Dendritic cell treated with granulocyte-macrophage colony-stimulating factor and Interleukin-4, amounts not matched to agents 40 ng/mL and 50 ng/mL, for 4 days (primary cell): Measurements from ENCODE around the gene PROM1.
A peak's percentile ranks its signal among the peaks of the same experiment; 100 is the strongest.

Experiments
- H3K27ac Mint-ChIP-seq: one replicate; pipeline ENCODE4 v1.8.0; 2022; ENCODE audit warnings: mild to moderate bottlenecking, mixed read lengths
- H3K27me3 Mint-ChIP-seq: one replicate; pipeline ENCODE4 v1.8.0; 2022; ENCODE audit warnings: mild to moderate bottlenecking, mixed read lengths
- H3K36me3 Mint-ChIP-seq: one replicate; pipeline ENCODE4 v1.8.0; 2022; ENCODE audit warnings: low read depth, mixed read lengths
- H3K4me1 Mint-ChIP-seq: one replicate; pipeline ENCODE4 v1.8.0; 2022; ENCODE audit warnings: low read depth, mixed read lengths
- H3K4me3 Mint-ChIP-seq: one replicate; pipeline ENCODE4 v1.8.0; 2022; ENCODE audit warnings: mild to moderate bottlenecking, moderate library complexity, mixed read lengths
- H3K9me3 Mint-ChIP-seq: one replicate; pipeline ENCODE4 v1.8.0; 2022; ENCODE audit warnings: mixed read lengths
- intact Hi-C: fragments of 100-400 bp; cut with micrococcal nuclease; formaldehyde crosslinking; loops from one replicate; pipeline ENCODE4 v1.15.0; 2022

The PROM1 gene, protein sequence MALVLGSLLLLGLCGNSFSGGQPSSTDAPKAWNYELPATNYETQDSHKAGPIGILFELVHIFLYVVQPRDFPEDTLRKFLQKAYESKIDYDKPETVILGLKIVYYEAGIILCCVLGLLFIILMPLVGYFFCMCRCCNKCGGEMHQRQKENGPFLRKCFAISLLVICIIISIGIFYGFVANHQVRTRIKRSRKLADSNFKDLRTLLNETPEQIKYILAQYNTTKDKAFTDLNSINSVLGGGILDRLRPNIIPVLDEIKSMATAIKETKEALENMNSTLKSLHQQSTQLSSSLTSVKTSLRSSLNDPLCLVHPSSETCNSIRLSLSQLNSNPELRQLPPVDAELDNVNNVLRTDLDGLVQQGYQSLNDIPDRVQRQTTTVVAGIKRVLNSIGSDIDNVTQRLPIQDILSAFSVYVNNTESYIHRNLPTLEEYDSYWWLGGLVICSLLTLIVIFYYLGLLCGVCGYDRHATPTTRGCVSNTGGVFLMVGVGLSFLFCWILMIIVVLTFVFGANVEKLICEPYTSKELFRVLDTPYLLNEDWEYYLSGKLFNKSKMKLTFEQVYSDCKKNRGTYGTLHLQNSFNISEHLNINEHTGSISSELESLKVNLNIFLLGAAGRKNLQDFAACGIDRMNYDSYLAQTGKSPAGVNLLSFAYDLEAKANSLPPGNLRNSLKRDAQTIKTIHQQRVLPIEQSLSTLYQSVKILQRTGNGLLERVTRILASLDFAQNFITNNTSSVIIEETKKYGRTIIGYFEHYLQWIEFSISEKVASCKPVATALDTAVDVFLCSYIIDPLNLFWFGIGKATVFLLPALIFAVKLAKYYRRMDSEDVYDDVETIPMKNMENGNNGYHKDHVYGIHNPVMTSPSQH

GRCh38 chr4:16083241-16084191 lies at the start of gene PROM1:
PROM1 (minus strand) TSS chr4:16084023; CDS start chr4:16075906, 8,117 bp downstream.
- Mint-ChIP-seq H3K27ac (no peak within 1 kb of the TSS), H3K4me3 (peak within 1 kb of the TSS; percentile 74), H3K9me3 (peaks cover 10% of the 10 kb centered on the region), H3K4me1 (peaks cover 36% of the 10 kb centered on the region), H3K27me3 (peaks cover 55% of the 10 kb centered on the region), H3K36me3 (no peaks in the 10 kb centered on the region)
- intact Hi-C loops = no loop called here

DNA sequence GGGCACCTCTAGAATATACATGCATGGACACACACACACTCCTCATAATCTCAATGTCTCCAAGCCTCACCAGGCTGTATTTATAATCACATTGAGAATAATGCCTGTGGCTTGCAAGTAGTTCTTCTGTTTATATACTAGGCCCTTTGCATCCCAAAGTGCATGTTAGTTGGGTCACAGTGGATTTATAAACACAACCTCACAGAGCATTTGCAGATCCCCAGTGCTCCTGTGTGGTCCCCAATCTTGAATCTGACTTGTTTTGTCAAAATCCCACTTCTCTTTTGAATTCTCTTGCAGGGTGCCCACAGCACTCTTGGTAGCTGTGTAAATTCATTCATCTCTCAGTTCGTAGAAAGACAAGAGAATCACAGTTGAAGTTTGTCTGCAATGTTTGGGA lies 49.6 kb upstream of the PROM1 start:
- H3K4me3 Mint-ChIP-seq = no peak overlapping the region
- H3K4me1 Mint-ChIP-seq = no peaks in the 10 kb centered on the region
- H3K9me3 Mint-ChIP-seq = peaks cover 16% of the 10 kb centered on the region
- H3K27ac Mint-ChIP-seq = no peak overlapping the region
- no peaks in the 10 kb centered on the region for H3K27me3 Mint-ChIP-seq
- H3K36me3 Mint-ChIP-seq = no peaks in the 10 kb centered on the region
- intact Hi-C loops = no loop called here

DNA sequence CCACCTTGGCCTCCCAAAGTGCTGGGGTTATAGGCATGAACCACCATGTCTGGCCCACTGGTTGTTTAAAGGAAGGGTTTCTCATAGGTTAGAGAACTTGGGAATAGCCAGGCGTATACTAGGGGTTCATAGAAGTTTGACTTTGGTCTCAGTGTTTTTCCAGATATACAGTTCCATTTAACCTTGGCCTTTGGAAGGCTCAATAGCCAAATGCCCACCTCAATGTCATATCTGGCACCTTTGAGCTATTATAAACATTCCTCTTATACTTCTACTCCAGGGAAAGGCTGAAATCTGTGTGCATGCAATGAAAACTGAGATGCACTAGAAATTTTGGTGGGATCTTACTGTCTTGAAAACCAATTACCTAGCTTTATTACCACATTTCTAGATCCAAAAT lies 47.5 kb upstream of the PROM1 start:
- Mint-ChIP-seq H3K36me3 (no peaks in the 10 kb centered on the region), H3K4me3 (no peak overlapping the region)
- intact Hi-C loops = no loop called here

GRCh38 chr4:16129336-16129735 lies 45.5 kb upstream of the PROM1 start:
- Mint-ChIP-seq H3K27me3 (no peaks in the 10 kb centered on the region), H3K4me3 (no peak overlapping the region), H3K36me3 (no peaks in the 10 kb centered on the region), H3K9me3 (peaks cover 4% of the 10 kb centered on the region), H3K27ac (no peak overlapping the region), H3K4me1 (no peaks in the 10 kb centered on the region)
- intact Hi-C loops = no loop called here

More for the DNA sequence above, 47.5 kb upstream of the PROM1 start:
- Mint-ChIP-seq H3K4me1 (no peaks in the 10 kb centered on the region), H3K9me3 (peaks cover 16% of the 10 kb centered on the region), H3K27me3 (no peaks in the 10 kb centered on the region), H3K27ac (no peak overlapping the region)

- peaks cover 9% of the 10 kb centered on the region for H3K4me1 Mint-ChIP-seq
- H3K4me3 Mint-ChIP-seq = no peak overlapping the region
- H3K27ac Mint-ChIP-seq = no peak overlapping the region
- H3K9me3 Mint-ChIP-seq = no peaks in the 10 kb centered on the region
- no peaks in the 10 kb centered on the region for H3K27me3 Mint-ChIP-seq
- intact Hi-C loops = no loop called here
- H3K36me3 Mint-ChIP-seq = no peaks in the 10 kb centered on the region
These were observed 42.9 kb upstream of the PROM1 start for GRCh38 chr4:16126714-16127113.

- H3K9me3 Mint-ChIP-seq = no peaks in the 10 kb centered on the region
- H3K4me3 Mint-ChIP-seq = no peak overlapping the region
- no peaks in the 10 kb centered on the region for H3K27me3 Mint-ChIP-seq
- H3K27ac Mint-ChIP-seq = no peak overlapping the region
- intact Hi-C loops = no loop called here
- H3K4me1 Mint-ChIP-seq = peaks cover 14% of the 10 kb centered on the region
- H3K36me3 Mint-ChIP-seq = no peaks in the 10 kb centered on the region
These were observed 42.0 kb upstream of the PROM1 start for GRCh38 chr4:16125571-16126445.

GRCh38 chr4:16124232-16124631 lies 40.4 kb upstream of the PROM1 start:
- H3K36me3 Mint-ChIP-seq = no peaks in the 10 kb centered on the region
- H3K9me3 Mint-ChIP-seq = no peaks in the 10 kb centered on the region
- intact Hi-C loops = no loop called here
- no peak overlapping the region for H3K4me3 Mint-ChIP-seq
- H3K4me1 Mint-ChIP-seq = peaks cover 14% of the 10 kb centered on the region
- no peaks in the 10 kb centered on the region for H3K27me3 Mint-ChIP-seq
- no peak overlapping the region for H3K27ac Mint-ChIP-seq

DNA sequence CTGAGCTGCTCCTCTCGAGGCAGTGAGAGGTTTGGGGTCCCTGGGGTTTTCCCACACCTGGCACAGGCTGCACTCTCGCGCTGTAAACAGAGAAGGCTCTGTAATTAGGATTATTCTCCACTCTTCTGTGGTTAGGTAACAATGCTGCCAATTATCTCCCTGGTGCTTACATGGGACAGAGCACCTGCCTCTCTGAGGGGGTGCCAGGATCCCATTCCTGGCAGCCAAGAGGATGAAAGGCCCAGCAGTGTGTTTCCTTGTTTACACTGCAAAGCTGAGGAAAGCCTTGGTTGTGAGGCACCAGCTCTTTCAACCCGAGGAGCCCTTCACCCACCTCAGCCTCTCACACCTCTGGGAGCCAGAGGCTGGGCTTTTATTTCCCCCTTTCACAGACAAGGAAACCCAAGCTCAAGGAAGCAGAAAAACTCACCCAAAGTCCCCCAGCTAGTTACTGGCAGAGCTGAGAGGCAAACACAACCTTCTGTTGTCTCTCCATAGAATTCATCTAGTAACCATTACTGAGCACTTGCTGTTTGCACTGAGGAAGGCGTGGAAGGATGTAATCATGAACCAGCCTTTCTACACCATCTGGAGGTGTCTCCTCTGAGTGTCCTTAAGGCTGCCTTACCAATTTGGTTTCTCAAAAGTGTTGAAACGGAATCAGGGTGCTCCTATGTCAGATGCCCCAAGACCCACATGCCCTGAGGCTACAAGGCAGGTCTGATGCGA lies 39.7 kb upstream of the PROM1 start:
- no peaks in the 10 kb centered on the region for H3K9me3 Mint-ChIP-seq
- H3K27me3 Mint-ChIP-seq = no peaks in the 10 kb centered on the region
- intact Hi-C loops = no loop called here
- H3K27ac Mint-ChIP-seq = no peak overlapping the region
- H3K36me3 Mint-ChIP-seq = no peaks in the 10 kb centered on the region
- H3K4me1 Mint-ChIP-seq = peaks cover 14% of the 10 kb centered on the region
- no peak overlapping the region for H3K4me3 Mint-ChIP-seq

DNA sequence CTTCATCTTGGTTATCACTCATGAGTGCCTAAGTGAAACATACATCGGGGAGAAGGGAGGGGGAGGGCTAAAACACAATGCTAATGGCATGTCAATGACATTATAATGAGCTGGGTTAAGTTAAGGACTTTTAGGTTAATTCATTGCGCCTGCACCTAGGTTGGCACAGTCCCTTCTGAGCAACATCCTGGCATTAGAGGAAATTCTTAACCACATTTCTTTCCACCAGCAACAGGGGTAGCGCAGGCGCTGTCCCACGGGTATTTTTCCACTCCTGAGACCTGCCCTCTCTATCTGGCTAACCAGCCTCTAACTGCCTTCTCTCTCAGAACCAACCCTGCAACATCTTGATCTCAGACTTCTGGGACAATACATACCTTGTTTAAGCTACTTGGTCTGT lies 39.0 kb upstream of the PROM1 start:
- Mint-ChIP-seq H3K4me3 (no peak overlapping the region), H3K27ac (no peak overlapping the region)
- intact Hi-C loops = no loop called here

GRCh38 chr4:16122308-16122711 lies 38.5 kb upstream of the PROM1 start:
- H3K27me3 Mint-ChIP-seq = no peaks in the 10 kb centered on the region
- no peaks in the 10 kb centered on the region for H3K9me3 Mint-ChIP-seq
- H3K4me1 Mint-ChIP-seq = peaks cover 14% of the 10 kb centered on the region
- H3K36me3 Mint-ChIP-seq = no peaks in the 10 kb centered on the region
- intact Hi-C loops = no loop called here
- no peak overlapping the region for H3K27ac Mint-ChIP-seq
- no peak overlapping the region for H3K4me3 Mint-ChIP-seq

More for the DNA sequence above, 39.0 kb upstream of the PROM1 start:
- Mint-ChIP-seq H3K4me1 (peaks cover 14% of the 10 kb centered on the region), H3K27me3 (no peaks in the 10 kb centered on the region), H3K9me3 (no peaks in the 10 kb centered on the region), H3K36me3 (no peaks in the 10 kb centered on the region)

GRCh38 chr4:16120720-16121119 lies 36.9 kb upstream of the PROM1 start:
- Mint-ChIP-seq H3K27ac (no peak overlapping the region), H3K27me3 (no peaks in the 10 kb centered on the region), H3K4me1 (peaks cover 14% of the 10 kb centered on the region), H3K9me3 (no peaks in the 10 kb centered on the region), H3K4me3 (no peak overlapping the region), H3K36me3 (no peaks in the 10 kb centered on the region)
- intact Hi-C loops = no loop called here

GRCh38 chr4:16119981-16120380 lies 36.2 kb upstream of the PROM1 start:
- peaks cover under 1% of the 10 kb centered on the region for H3K27me3 Mint-ChIP-seq
- H3K36me3 Mint-ChIP-seq = no peaks in the 10 kb centered on the region
- peaks cover 14% of the 10 kb centered on the region for H3K4me1 Mint-ChIP-seq
- H3K27ac Mint-ChIP-seq = no peak overlapping the region
- no peaks in the 10 kb centered on the region for H3K9me3 Mint-ChIP-seq
- H3K4me3 Mint-ChIP-seq = no peak overlapping the region
- intact Hi-C loops = no loop called here
